ENCODE results near the gene SPTBN4. TPM values are rescaled to one million over a fixed set of nuclear protein-coding genes. Genes with fewer than 3 reads are reported as not detected.
A peak's percentile ranks its signal among the peaks of the same experiment; 100 is the strongest.
"Not testable (repeated sequence)": the region's sequence is repeated elsewhere in the genome, so short reads cannot be mapped to it uniquely, and the experiment has no call there.

The SPTBN4 gene
- total and polyA plus RNA-seq, 4 donors: 0.58 to 0.80 (median 0.72) TPM

DNA sequence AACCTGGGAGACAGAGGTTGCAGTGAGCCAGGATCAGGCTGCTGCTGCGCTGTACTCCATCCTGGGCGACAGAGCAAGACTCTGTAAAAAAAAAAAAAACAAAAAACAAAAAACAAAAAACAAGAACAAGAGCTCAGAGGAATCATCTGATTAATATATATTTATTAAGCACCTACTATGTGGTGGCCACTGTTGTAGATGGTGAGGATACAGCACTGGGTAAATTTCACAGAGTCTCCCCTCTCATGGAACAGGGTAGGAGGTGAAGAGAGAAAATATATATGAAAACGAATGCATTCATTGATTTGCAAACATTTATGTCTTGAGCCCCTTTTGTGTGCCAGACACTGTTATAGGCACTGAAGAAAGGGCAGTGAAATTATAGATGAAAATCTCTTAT is 35.1 kb upstream of the SPTBN4 start:
- Histone ChIP-seq H3K4me1 (ENCODE audit: control insufficient read depth in 5 of 5, insufficient read depth in 5 of 5, low read length in 5 of 5) (peaks cover 0 to 18% (median 0%) of the 10 kb centered on the region in 5 donors), H3K27ac (ENCODE audit: low read depth in 1 of 2, low read length in 1 of 2) (no peak overlapping the region), H3K9me3 (ENCODE audit: control insufficient read depth in 4 of 4, insufficient read depth in 3 of 4, low read length in 3 of 4) (no peaks in the 10 kb centered on the region), H3K9ac (ENCODE audit: insufficient read depth in 1 of 2, low read length in 2 of 2) (no peak overlapping the region), H3K36me3 (ENCODE audit: control insufficient read depth in 4 of 4, insufficient read depth in 4 of 4, low read length in 4 of 4) (no peaks in the 10 kb centered on the region), H3K4me3 (no peak overlapping the region), H3K27me3 (ENCODE audit: control insufficient read depth in 3 of 3, insufficient read depth in 3 of 3, low read length in 2 of 3) (no peaks in the 10 kb centered on the region)
- ATAC-seq (ENCODE audit: insufficient read depth, low FRiP score): no peak
- DNase-seq: no peak
- WGBS, 2 donors: 92 to 96% methylated on average over 3 of the region's 3 CpGs
- TF ChIP-seq, protein P1, sequence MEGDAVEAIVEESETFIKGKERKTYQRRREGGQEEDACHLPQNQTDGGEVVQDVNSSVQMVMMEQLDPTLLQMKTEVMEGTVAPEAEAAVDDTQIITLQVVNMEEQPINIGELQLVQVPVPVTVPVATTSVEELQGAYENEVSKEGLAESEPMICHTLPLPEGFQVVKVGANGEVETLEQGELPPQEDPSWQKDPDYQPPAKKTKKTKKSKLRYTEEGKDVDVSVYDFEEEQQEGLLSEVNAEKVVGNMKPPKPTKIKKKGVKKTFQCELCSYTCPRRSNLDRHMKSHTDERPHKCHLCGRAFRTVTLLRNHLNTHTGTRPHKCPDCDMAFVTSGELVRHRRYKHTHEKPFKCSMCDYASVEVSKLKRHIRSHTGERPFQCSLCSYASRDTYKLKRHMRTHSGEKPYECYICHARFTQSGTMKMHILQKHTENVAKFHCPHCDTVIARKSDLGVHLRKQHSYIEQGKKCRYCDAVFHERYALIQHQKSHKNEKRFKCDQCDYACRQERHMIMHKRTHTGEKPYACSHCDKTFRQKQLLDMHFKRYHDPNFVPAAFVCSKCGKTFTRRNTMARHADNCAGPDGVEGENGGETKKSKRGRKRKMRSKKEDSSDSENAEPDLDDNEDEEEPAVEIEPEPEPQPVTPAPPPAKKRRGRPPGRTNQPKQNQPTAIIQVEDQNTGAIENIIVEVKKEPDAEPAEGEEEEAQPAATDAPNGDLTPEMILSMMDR (IDR thresholded peaks at IDR 0.05; ENCODE audit: control extremely low read depth, extremely low read depth): no peak

DNA sequence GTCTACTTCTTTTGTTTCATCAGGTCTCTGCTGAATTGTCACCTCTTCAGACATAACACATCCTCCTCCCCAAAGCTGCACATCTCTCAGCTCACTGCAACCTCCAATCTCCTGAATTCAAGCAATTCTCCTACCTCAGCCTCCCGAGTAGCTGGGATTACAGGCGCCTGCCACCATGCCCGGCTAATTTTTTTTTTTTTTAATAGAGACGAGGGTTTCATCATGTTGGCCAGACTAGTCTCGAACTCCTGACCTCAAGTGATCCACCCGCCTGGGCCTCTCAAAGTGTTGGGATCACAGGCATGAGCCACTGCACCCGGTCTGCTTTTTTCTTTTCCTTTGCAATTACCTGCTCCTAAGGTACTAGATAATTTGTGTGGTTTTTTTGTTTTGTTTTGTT is 34.0 kb upstream of the SPTBN4 start:
- 34 to 61% methylated on average over 7 of the region's 7 CpGs for WGBS, 2 donors
- not testable (repeated sequence) for ATAC-seq (ENCODE audit: insufficient read depth, low FRiP score)

DNA sequence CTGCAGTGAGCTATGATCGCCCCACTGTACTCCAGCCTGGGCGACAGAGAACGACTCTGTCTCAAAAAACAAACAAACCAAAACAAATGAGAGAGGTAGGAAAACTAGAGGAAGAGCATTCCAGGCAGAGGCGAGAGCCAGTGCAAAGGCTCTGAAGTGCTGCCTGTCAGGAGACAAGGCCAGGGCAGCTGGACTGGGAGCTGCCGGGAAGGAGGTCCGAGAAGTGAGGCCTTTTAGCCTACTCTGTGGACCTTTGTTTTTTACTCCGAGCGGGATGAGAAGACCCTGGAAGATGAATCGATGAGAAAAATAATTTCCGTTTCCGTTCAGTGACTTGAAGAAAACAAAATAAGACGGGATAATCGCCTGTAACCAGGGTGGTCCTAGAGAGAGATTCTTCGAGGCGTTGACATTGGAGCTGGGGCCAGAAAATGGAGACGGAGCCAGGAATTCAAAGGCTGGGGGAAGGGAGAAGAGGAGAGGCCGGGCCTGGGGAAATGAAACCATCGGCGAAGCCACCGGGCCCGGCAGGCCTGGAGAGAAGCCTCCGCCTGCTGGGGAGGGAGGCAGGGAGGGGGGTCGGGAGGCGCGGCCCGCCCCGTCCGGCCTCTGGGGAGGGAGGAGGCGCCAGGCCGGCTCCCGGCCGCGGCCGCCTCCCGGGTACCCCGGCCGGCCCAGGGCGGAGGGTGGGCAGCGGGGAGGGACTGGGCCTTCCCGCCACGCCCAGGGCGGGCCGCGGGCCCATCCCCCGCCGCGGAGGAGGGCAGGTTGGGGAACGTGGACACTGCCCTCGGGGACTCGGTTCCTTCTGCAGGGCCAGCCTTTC is 33.2 kb upstream of the SPTBN4 start:
- ATAC-seq (ENCODE audit: insufficient read depth, low FRiP score) (peak; percentile 98), DNase-seq (peak; percentile 96 to 99 (median 98))
- WGBS, 2 donors: 2% methylated on average over 46 to 50 of the region's 50 CpGs
- H3K4me1 ChIP-seq (ENCODE audit: control insufficient read depth in 5 of 5, insufficient read depth in 5 of 5, low read length in 5 of 5): peaks cover 0 to 18% (median 0%) of the 10 kb centered on the region in 5 donors
- H3K36me3 ChIP-seq (ENCODE audit: control insufficient read depth in 4 of 4, insufficient read depth in 4 of 4, low read length in 4 of 4): no peaks in the 10 kb centered on the region
- peak overlapping the region; percentile 95 to 98 for H3K27ac ChIP-seq (ENCODE audit: low read depth in 1 of 2, low read length in 1 of 2)
- peak overlapping the region; percentile 84 to 99 for H3K9ac ChIP-seq (ENCODE audit: insufficient read depth in 1 of 2, low read length in 2 of 2)
- TF ChIP-seq, protein P1 (IDR thresholded peaks at IDR 0.05; ENCODE audit: control extremely low read depth, extremely low read depth): no peak
- H3K27me3 ChIP-seq (ENCODE audit: control insufficient read depth in 3 of 3, insufficient read depth in 3 of 3, low read length in 2 of 3): no peaks in the 10 kb centered on the region
- no peaks in the 10 kb centered on the region for H3K9me3 ChIP-seq (ENCODE audit: control insufficient read depth in 4 of 4, insufficient read depth in 3 of 4, low read length in 3 of 4)
- H3K4me3 ChIP-seq: peak overlapping the region; percentile 19

More for the DNA sequence above, 34.0 kb upstream of the SPTBN4 start:
- not testable (repeated sequence) for DNase-seq; H3K36me3 ChIP-seq (ENCODE audit: control insufficient read depth in 4 of 4, insufficient read depth in 4 of 4, low read length in 4 of 4); H3K27me3 ChIP-seq (ENCODE audit: control insufficient read depth in 3 of 3, insufficient read depth in 3 of 3, low read length in 2 of 3); H3K4me3 ChIP-seq; H3K9me3 ChIP-seq (ENCODE audit: control insufficient read depth in 4 of 4, insufficient read depth in 3 of 4, low read length in 3 of 4)
- Histone ChIP-seq H3K9ac (ENCODE audit: insufficient read depth in 1 of 2, low read length in 2 of 2) (peak overlapping the region; percentile 84 to 99), H3K27ac (ENCODE audit: low read depth in 1 of 2, low read length in 1 of 2) (peak overlapping the region; percentile 93 to 98), H3K4me1 (ENCODE audit: control insufficient read depth in 5 of 5, insufficient read depth in 5 of 5, low read length in 5 of 5) (peaks cover 0 to 18% (median 0%) of the 10 kb centered on the region in 5 donors)

DNA sequence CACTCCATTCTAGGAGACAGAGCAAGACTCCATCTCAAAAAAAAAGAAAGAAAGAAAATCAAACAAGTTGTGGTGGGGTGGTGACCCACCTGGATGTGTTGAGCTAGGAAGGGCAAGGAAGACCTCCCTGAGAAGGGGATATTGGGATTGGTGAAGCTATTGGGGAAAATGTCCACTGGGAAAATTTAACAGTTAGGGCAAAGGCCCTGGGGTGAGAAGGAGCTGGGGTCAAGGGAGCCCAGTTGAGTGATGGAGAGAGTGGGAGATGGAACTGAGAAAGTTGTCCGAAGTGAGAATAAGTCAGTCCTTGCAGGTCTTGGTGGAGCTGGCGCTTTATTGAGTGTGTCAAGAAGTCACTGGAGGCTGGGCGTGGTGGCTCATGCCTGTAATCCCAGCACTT is 28.5 kb upstream of the SPTBN4 start:
- WGBS, 2 donors: 96% methylated on average over 3 of the region's 3 CpGs
- Histone ChIP-seq H3K27ac (ENCODE audit: low read depth in 1 of 2, low read length in 1 of 2) (no peak overlapping the region), H3K4me3 (no peak overlapping the region), H3K9ac (ENCODE audit: insufficient read depth in 1 of 2, low read length in 2 of 2) (no peak overlapping the region), H3K36me3 (ENCODE audit: control insufficient read depth in 4 of 4, insufficient read depth in 4 of 4, low read length in 4 of 4) (peaks cover 12 to 17% (median 15%) of the 10 kb centered on the region in 4 donors), H3K4me1 (ENCODE audit: control insufficient read depth in 5 of 5, insufficient read depth in 5 of 5, low read length in 5 of 5) (peaks cover 0 to 19% (median 7%) of the 10 kb centered on the region in 5 donors), H3K27me3 (ENCODE audit: control insufficient read depth in 3 of 3, insufficient read depth in 3 of 3, low read length in 2 of 3) (no peaks in the 10 kb centered on the region), H3K9me3 (ENCODE audit: control insufficient read depth in 4 of 4, insufficient read depth in 3 of 4, low read length in 3 of 4) (no peaks in the 10 kb centered on the region)
- ATAC-seq (ENCODE audit: insufficient read depth, low FRiP score): no peak
- no peak for DNase-seq
- TF ChIP-seq, protein P1 (IDR thresholded peaks at IDR 0.05; ENCODE audit: control extremely low read depth, extremely low read depth): no peak
